Neutrophil (primary cell): Measurements from ENCODE around the gene LHFPL4.
"Not testable (repeated sequence)": the region's sequence is repeated elsewhere in the genome, so short reads cannot be mapped to it uniquely, and the experiment has no call there.

Experiments used
- H3K27ac ChIP-seq: fragments of 200-600 bp; sonication (generic); 2 replicates; pipeline ENCODE4 v1.5.1; 2016; ENCODE audit warnings: mild to moderate bottlenecking, moderate library complexity
- H3K27me3 ChIP-seq: fragments of 200-600 bp; sonication (generic); 2 replicates; pipeline ENCODE4 v1.6.0; 2016; ENCODE audit warnings: mild to moderate bottlenecking
- H3K36me3 ChIP-seq: fragments of 200-600 bp; sonication (generic); 2 replicates; pipeline ENCODE4 v1.5.1; 2017
- H3K4me1 ChIP-seq, 2 experiments: fragments of 200-600 bp in 1 of 2; sonication (generic) in 1 of 2; 1 replicate in 1 of 2; 2 replicates in 1 of 2; pipeline versions ENCODE4 v1.5.1 to v1.6.1; 2013 to 2016; ENCODE audit warnings: low read depth in 1 of 2, low read length in 1 of 2, mild to moderate bottlenecking in 1 of 2, moderate library complexity in 1 of 2; ENCODE audit not compliant: control insufficient read depth in 1 of 2, insufficient read depth in 1 of 2
- H3K4me3 ChIP-seq, 2 experiments: fragments of 200-600 bp in 1 of 2; sonication (generic) in 1 of 2; 1 replicate in 1 of 2; 2 replicates in 1 of 2; pipeline ENCODE4 v1.5.1; 2013 to 2016; ENCODE audit warnings: low read depth in 1 of 2, low read length in 1 of 2, mild to moderate bottlenecking in 1 of 2, moderate library complexity in 1 of 2
- H3K9me3 ChIP-seq: fragments of 200-600 bp; sonication (generic); 2 replicates; pipeline ENCODE4 v1.5.1; 2016
- CTCF ChIP-seq: fragments of 200-600 bp; sonication (generic); IDR thresholded peaks from 2 replicates; pipeline ENCODE4 v1.5.1; 2016; ENCODE audit warnings: antibody characterized with exemption

Gene LHFPL4

DNA sequence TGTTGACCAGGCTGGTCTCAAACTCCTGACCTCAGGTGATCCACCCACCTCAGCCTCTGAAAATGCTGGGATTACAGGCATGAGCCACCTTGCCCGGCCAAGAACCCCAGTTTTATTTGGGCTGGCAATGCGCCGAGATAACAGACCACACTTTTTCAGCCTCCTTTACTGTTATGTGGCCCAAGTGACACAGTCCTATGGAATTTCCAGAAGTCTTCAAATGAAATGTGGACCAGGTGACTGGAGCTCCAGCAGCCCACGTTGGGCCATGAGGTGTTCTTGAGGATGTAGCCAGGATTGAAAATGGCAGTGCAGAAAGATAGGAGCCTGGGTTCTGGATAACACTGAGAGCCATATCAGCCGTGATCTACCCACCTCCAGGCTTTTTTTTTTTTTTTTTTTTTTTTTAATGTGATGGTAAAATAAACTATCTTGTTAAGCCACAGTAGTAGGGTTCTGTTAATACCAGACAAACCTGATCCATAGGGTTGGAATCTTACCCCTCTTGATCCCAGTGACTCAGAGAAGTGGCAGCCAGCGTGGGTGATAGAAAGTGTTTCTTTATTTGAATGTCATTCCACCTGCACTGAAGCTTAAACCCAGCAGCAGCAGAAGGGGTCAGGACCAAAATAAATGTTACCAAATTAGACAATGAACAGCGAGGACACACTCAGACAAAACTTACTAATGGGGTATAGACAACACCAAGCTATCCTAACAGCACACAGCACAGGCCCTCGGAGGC is 55.6 kb downstream of the LHFPL4 start:
- H3K4me3 ChIP-seq: no peak overlapping the region
- TF ChIP-seq CTCF: no peak
- H3K36me3 ChIP-seq: no peaks in the 10 kb centered on the region
- H3K4me1 ChIP-seq: no peaks in the 10 kb centered on the region
- no peak overlapping the region for H3K27ac ChIP-seq
- H3K27me3 ChIP-seq: peaks cover 46% of the 10 kb centered on the region
- H3K9me3 ChIP-seq: no peaks in the 10 kb centered on the region

DNA sequence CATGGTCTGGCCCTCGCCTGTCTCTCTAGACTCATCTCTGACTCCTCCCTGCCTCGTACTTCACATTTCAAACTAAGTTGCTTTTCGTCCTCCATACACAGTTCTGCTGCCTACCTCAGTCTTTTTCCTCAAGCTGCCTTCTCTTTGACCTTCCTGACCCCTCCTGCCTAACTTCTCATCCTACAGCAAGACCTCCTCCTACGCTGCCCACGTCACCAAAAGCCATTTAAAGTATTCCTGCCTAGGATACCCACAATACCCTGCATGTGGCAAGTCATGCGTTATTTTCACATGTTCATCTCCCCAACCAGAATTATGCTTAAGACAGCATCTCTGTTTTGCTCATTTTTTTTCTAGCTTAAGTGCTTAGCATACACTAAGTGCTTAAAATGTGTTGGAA is 56.7 kb downstream of the LHFPL4 start:
- TF ChIP-seq CTCF: no peak
- H3K27ac ChIP-seq: no peak overlapping the region

GRCh38 chr3:9494036-9494435 is 59.6 kb downstream of the LHFPL4 start:
- H3K27me3 ChIP-seq, H3K36me3 ChIP-seq, H3K27ac ChIP-seq, H3K4me3 ChIP-seq, H3K4me1 ChIP-seq, H3K9me3 ChIP-seq: not testable (repeated sequence)

More for the DNA sequence above, 56.7 kb downstream of the LHFPL4 start:
- H3K9me3 ChIP-seq: no peaks in the 10 kb centered on the region
- no peak overlapping the region for H3K4me3 ChIP-seq
- H3K4me1 ChIP-seq: no peaks in the 10 kb centered on the region
- peaks cover 38% of the 10 kb centered on the region for H3K27me3 ChIP-seq
- H3K36me3 ChIP-seq: no peaks in the 10 kb centered on the region

GRCh38 chr3:9491506-9491905 is 62.1 kb downstream of the LHFPL4 start:
- no peaks in the 10 kb centered on the region for H3K4me1 ChIP-seq
- TF ChIP-seq CTCF: no peak
- no peaks in the 10 kb centered on the region for H3K27me3 ChIP-seq
- no peaks in the 10 kb centered on the region for H3K9me3 ChIP-seq
- H3K27ac ChIP-seq: no peak overlapping the region
- peaks cover 11% of the 10 kb centered on the region for H3K36me3 ChIP-seq
- H3K4me3 ChIP-seq: no peak overlapping the region

- H3K27me3 ChIP-seq: no peaks in the 10 kb centered on the region
Observed at GRCh38 chr3:9485248-9485647, 68.4 kb downstream of the LHFPL4 start.

More at GRCh38 chr3:9485248-9485647, 68.4 kb downstream of the LHFPL4 start:
- H3K27ac ChIP-seq: no peak overlapping the region
- no peaks in the 10 kb centered on the region for H3K4me1 ChIP-seq
- H3K9me3 ChIP-seq: no peaks in the 10 kb centered on the region
- no peak overlapping the region for H3K4me3 ChIP-seq
- peaks cover 54% of the 10 kb centered on the region for H3K36me3 ChIP-seq
- no peak for TF ChIP-seq CTCF
